Measurements from ENCODE around the gene SPAG5.

SPAG5 gene

DNA sequence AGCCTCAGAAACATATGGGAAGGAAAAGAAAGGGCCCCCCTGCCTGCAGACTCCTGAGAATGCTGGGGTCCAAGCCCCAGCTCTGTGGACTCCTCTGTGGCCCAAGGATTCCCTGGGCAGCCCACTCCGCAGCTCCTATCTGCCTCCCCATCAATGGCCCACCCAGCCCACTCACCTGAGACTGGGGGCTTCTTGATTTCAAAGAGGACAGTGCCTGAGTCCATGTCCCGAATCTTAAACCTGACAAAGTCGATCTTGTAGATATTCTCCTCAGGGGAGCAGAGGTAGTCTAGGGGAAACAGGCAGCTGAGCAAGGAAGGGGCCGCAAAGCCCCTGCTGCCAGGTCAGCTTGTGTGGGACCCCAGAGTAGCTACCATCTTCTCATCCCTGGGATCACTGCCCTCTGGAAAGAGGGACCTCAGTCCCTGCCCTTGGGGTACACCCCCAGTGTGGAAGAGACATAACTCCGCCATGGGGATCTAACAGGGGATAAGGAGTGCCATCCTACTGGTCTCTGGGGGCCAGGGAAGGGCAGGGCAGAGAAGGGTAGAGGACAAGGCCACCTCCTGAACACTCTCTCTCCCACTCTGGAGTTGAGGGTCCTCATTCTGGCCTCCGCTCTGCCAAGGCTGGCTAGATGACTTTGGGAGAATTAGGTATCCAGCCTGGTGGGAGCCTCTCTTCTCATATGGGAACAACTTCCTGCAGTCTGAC is 50.3 kb downstream of the SPAG5 start:
- no peak overlapping the region for H3K27ac ChIP-seq (ENCODE audit: low read depth, low read length, poor library complexity, severe bottlenecking)
- H2AFZ ChIP-seq (ENCODE audit: low read length): no peak overlapping the region
- H3K4me3 ChIP-seq (ENCODE audit: low read depth, low read length, poor library complexity, severe bottlenecking): no peak overlapping the region
- TF ChIP-seq EZH2 (IDR thresholded peaks at IDR 0.05; ENCODE audit: borderline replicate concordance, low read length): no peak
- peak; percentile 15; the same call in 1 of the 2 replicates for TF ChIP-seq CTCF (IDR thresholded peaks at IDR 0.05; ENCODE audit: low read length)
- H3K27me3 ChIP-seq (ENCODE audit: insufficient read depth, low read length): no peaks in the 10 kb centered on the region
- H3K9me3 ChIP-seq (ENCODE audit: low read length): no peaks in the 10 kb centered on the region
- no peak overlapping the region for H3K9ac ChIP-seq (ENCODE audit: low read length)
- H3K4me1 ChIP-seq (ENCODE audit: insufficient read depth, low read length, severe bottlenecking): peaks cover 15% of the 10 kb centered on the region
- no peaks in the 10 kb centered on the region for H3K79me2 ChIP-seq (ENCODE audit: insufficient read depth, low read length)
- no peaks in the 10 kb centered on the region for H3F3A ChIP-seq (ENCODE audit: insufficient read depth, low read length)
- H4K20me1 ChIP-seq (ENCODE audit: insufficient read depth, low read length): no peaks in the 10 kb centered on the region
- peak overlapping the region; percentile 72 for H3K4me2 ChIP-seq (ENCODE audit: low read length)
- peaks cover 5% of the 10 kb centered on the region; the same call in 1 of the 2 replicates for H3K36me3 ChIP-seq (ENCODE audit: insufficient read depth, low read length)
- H3K9me2 ChIP-seq (ENCODE audit: low read depth, low read length): no peaks in the 10 kb centered on the region

DNA sequence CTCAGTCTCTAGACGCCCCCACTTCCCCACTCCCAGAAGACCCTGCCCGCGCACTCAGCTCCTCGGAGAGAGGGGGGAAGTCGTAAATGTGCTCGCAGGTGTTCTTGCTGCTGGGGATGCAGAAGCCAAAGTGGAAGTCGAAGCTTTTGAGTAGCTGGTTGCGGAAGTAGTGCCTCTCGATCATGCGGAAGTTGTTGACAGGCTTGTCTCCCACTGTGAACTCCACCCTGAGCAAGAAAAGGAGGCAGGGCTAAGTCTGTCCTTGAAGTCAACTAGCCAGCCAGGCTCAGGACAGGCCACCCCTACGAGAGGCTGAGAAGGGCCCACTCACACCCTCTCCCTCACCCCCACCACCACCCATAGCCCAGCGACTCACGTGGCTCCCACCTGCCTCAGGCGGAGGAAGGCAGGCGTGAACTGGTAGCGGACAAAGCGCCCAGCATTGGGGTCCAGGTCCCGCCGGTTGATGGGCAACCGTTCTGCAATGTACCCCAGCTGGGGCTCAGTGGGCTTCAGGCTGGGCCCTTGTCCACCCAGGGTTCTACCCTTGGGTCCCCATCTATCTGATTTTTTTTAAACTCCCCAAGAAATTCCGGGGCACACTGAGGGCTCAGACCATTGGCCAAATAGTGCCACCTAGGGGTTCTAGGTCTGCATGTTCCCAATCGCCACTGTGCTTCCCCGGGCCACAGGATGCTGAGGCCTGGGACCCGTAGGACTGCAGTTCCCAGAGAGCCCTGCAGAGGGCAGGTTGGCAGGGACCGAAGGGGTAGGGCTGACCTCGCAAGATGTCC is 51.0 kb downstream of the SPAG5 start:
- Histone ChIP-seq H3K4me2 (ENCODE audit: low read length) (peak overlapping the region; percentile 72), H4K20me1 (ENCODE audit: insufficient read depth, low read length) (no peaks in the 10 kb centered on the region), H3K36me3 (ENCODE audit: insufficient read depth, low read length) (no peaks in the 10 kb centered on the region), H3K27me3 (ENCODE audit: insufficient read depth, low read length) (no peaks in the 10 kb centered on the region), H3K4me1 (ENCODE audit: insufficient read depth, low read length, severe bottlenecking) (peaks cover 15% of the 10 kb centered on the region), H3K9me3 (ENCODE audit: low read length) (no peaks in the 10 kb centered on the region), H3F3A (ENCODE audit: insufficient read depth, low read length) (no peaks in the 10 kb centered on the region), H3K9ac (ENCODE audit: low read length) (peak overlapping the region; percentile 58), H3K9me2 (ENCODE audit: low read depth, low read length) (no peaks in the 10 kb centered on the region), H3K27ac (ENCODE audit: low read depth, low read length, poor library complexity, severe bottlenecking) (peak overlapping the region; percentile 59), H2AFZ (ENCODE audit: low read length) (peak overlapping the region; percentile 81; the same call in 1 of the 2 replicates), H3K4me3 (ENCODE audit: low read depth, low read length, poor library complexity, severe bottlenecking) (peak overlapping the region; percentile 56), H3K79me2 (ENCODE audit: insufficient read depth, low read length) (no peaks in the 10 kb centered on the region)
- peak; percentile 99 for TF ChIP-seq CTCF (IDR thresholded peaks at IDR 0.05; ENCODE audit: low read length)
- TF ChIP-seq EZH2 (IDR thresholded peaks at IDR 0.05; ENCODE audit: borderline replicate concordance, low read length): no peak

- no peaks in the 10 kb centered on the region for H3K79me2 ChIP-seq (ENCODE audit: insufficient read depth, low read length)
- H3K27me3 ChIP-seq (ENCODE audit: insufficient read depth, low read length): no peaks in the 10 kb centered on the region
- no peaks in the 10 kb centered on the region for H3K9me2 ChIP-seq (ENCODE audit: low read depth, low read length)
- peak overlapping the region; percentile 81; the same call in 1 of the 2 replicates for H2AFZ ChIP-seq (ENCODE audit: low read length)
- H3K9me3 ChIP-seq (ENCODE audit: low read length): no peaks in the 10 kb centered on the region
- no peak for TF ChIP-seq CTCF (IDR thresholded peaks at IDR 0.05; ENCODE audit: low read length)
- no peak for TF ChIP-seq EZH2 (IDR thresholded peaks at IDR 0.05; ENCODE audit: borderline replicate concordance, low read length)
- H3K4me3 ChIP-seq (ENCODE audit: low read depth, low read length, poor library complexity, severe bottlenecking): peak overlapping the region; percentile 56
- peak overlapping the region; percentile 59 for H3K27ac ChIP-seq (ENCODE audit: low read depth, low read length, poor library complexity, severe bottlenecking)
- no peaks in the 10 kb centered on the region for H4K20me1 ChIP-seq (ENCODE audit: insufficient read depth, low read length)
- peak overlapping the region; percentile 72 for H3K4me2 ChIP-seq (ENCODE audit: low read length)
- no peaks in the 10 kb centered on the region for H3F3A ChIP-seq (ENCODE audit: insufficient read depth, low read length)
- H3K4me1 ChIP-seq (ENCODE audit: insufficient read depth, low read length, severe bottlenecking): peaks cover 15% of the 10 kb centered on the region
- H3K36me3 ChIP-seq (ENCODE audit: insufficient read depth, low read length): no peaks in the 10 kb centered on the region
- peak overlapping the region; percentile 58; the same call in 1 of the 2 replicates for H3K9ac ChIP-seq (ENCODE audit: low read length)
These were observed 51.7 kb downstream of the SPAG5 start for GRCh38 chr17:28547096-28547622.
